ENCODE results near the gene EMX1.

Gene EMX1

GRCh38 chr2:72937356-72937669, 20.0 kb downstream of the EMX1 start:
- no CpG with 5 or more reads among the region's 15 CpGs for WGBS, 2 donors (ENCODE audit: extremely low coverage in 2 of 2, insufficient read length in 2 of 2, insufficient replicate concordance in 1 of 2)

GRCh38 chr2:72938455-72938854, 21.1 kb downstream of the EMX1 start:
- Histone ChIP-seq H2BK12ac (ENCODE audit: low read length) (no peak overlapping the region), H2BK15ac (ENCODE audit: low read length) (no peak overlapping the region), H3K9me3 (replicated peaks in 1 of 2; ENCODE audit: control insufficient read depth in 2 of 2, insufficient read depth in 1 of 2, low read depth in 1 of 2, low read length in 2 of 2) (no peaks in the 10 kb centered on the region), H3K4me3 (ENCODE audit: low read length in 2 of 2) (no peak overlapping the region), H3K36me3 (replicated peaks in 1 of 2; ENCODE audit: control insufficient read depth in 2 of 2, insufficient read depth in 2 of 2, low read length in 2 of 2) (peaks cover 0 to 2% of the 10 kb centered on the region in 2 donors), H2BK120ac (ENCODE audit: low read depth, low read length) (no peak overlapping the region), H2BK5ac (ENCODE audit: low read length) (no peak overlapping the region), H3K4me1 (ENCODE audit: control insufficient read depth in 2 of 2, insufficient read depth in 1 of 2, low read depth in 1 of 2, low read length in 2 of 2) (peaks cover 0 to 13% of the 10 kb centered on the region in 2 donors), H3K9ac (ENCODE audit: low read depth, low read length, poor library complexity) (no peak overlapping the region), H3K18ac (ENCODE audit: low read length) (no peak overlapping the region), H3K79me1 (ENCODE audit: low read depth, low read length) (no peaks in the 10 kb centered on the region), H2AK5ac (ENCODE audit: low read depth, low read length) (no peak overlapping the region), H4K8ac (ENCODE audit: low read depth, low read length) (no peak overlapping the region), H3K23ac (ENCODE audit: low read depth, low read length, poor library complexity) (no peak overlapping the region), H3K27me3 (ENCODE audit: control insufficient read depth in 3 of 3, insufficient read depth in 3 of 3, low read depth in 1 of 3, low read length in 3 of 3) (peaks cover 0 to 44% (median 0%) of the 10 kb centered on the region in 3 experiments), H4K91ac (ENCODE audit: low read depth, low read length, poor library complexity) (no peak overlapping the region), H3K27ac (replicated peaks; ENCODE audit: low read length) (no peak overlapping the region), H2AFZ (ENCODE audit: low read length) (no peak overlapping the region), H3K4me2 (ENCODE audit: insufficient read depth, low read length, poor library complexity, severe bottlenecking) (no peak overlapping the region), H3K14ac (ENCODE audit: low read length) (no peak overlapping the region), H3K4ac (ENCODE audit: low read length) (no peak overlapping the region)
- no peak for DNase-seq (ENCODE audit: low spot score)
- no CpG with 5 or more reads among the region's 5 CpGs for WGBS, 2 donors (ENCODE audit: extremely low coverage in 2 of 2, insufficient read length in 2 of 2, insufficient replicate concordance in 1 of 2)

More at GRCh38 chr2:72937356-72937669, 20.0 kb downstream of the EMX1 start:
- Histone ChIP-seq H3K9ac (ENCODE audit: low read depth, low read length, poor library complexity) (no peak overlapping the region), H3K4me3 (ENCODE audit: low read length in 2 of 2) (no peak overlapping the region), H2BK12ac (ENCODE audit: low read length) (no peak overlapping the region), H4K91ac (ENCODE audit: low read depth, low read length, poor library complexity) (no peak overlapping the region), H4K8ac (ENCODE audit: low read depth, low read length) (no peak overlapping the region), H2BK5ac (ENCODE audit: low read length) (peak overlapping the region; percentile 59), H3K4me1 (ENCODE audit: control insufficient read depth in 2 of 2, insufficient read depth in 1 of 2, low read depth in 1 of 2, low read length in 2 of 2) (peaks cover 0 to 13% of the 10 kb centered on the region in 2 donors), H3K14ac (ENCODE audit: low read length) (no peak overlapping the region), H3K27me3 (ENCODE audit: control insufficient read depth in 3 of 3, insufficient read depth in 3 of 3, low read depth in 1 of 3, low read length in 3 of 3) (peaks cover 0 to 56% (median 0%) of the 10 kb centered on the region in 3 experiments), H2BK120ac (ENCODE audit: low read depth, low read length) (no peak overlapping the region), H3K4me2 (ENCODE audit: insufficient read depth, low read length, poor library complexity, severe bottlenecking) (no peak overlapping the region), H3K4ac (ENCODE audit: low read length) (no peak overlapping the region), H3K36me3 (replicated peaks in 1 of 2; ENCODE audit: control insufficient read depth in 2 of 2, insufficient read depth in 2 of 2, low read length in 2 of 2) (peaks cover 0 to 2% of the 10 kb centered on the region in 2 donors), H2AK5ac (ENCODE audit: low read depth, low read length) (no peak overlapping the region), H2BK15ac (ENCODE audit: low read length) (no peak overlapping the region), H2AFZ (ENCODE audit: low read length) (no peak overlapping the region), H3K23ac (ENCODE audit: low read depth, low read length, poor library complexity) (no peak overlapping the region), H3K9me3 (replicated peaks in 1 of 2; ENCODE audit: control insufficient read depth in 2 of 2, insufficient read depth in 1 of 2, low read depth in 1 of 2, low read length in 2 of 2) (no peaks in the 10 kb centered on the region), H3K79me1 (ENCODE audit: low read depth, low read length) (no peaks in the 10 kb centered on the region), H3K18ac (ENCODE audit: low read length) (peak overlapping the region; percentile 62), H3K27ac (replicated peaks; ENCODE audit: low read length) (no peak overlapping the region)
- no peak for DNase-seq (ENCODE audit: low spot score)

GRCh38 chr2:72940361-72940760, 23.0 kb downstream of the EMX1 start:
- H3K9ac ChIP-seq (ENCODE audit: low read depth, low read length, poor library complexity), result no peak overlapping the region
- no peak overlapping the region for H3K27ac ChIP-seq (replicated peaks; ENCODE audit: low read length)
- WGBS, 2 donors (ENCODE audit: extremely low coverage in 2 of 2, insufficient read length in 2 of 2, insufficient replicate concordance in 1 of 2), result no CpG with 5 or more reads among the region's 6 CpGs
- DNase-seq (ENCODE audit: low spot score), result no peak
- H3K4me2 ChIP-seq (ENCODE audit: insufficient read depth, low read length, poor library complexity, severe bottlenecking), result no peak overlapping the region
- peaks cover 0 to 25% (median 0%) of the 10 kb centered on the region in 3 experiments for H3K27me3 ChIP-seq (ENCODE audit: control insufficient read depth in 3 of 3, insufficient read depth in 3 of 3, low read depth in 1 of 3, low read length in 3 of 3)
- H3K4me3 ChIP-seq (ENCODE audit: low read length in 2 of 2), result no peak overlapping the region
- peaks cover 0 to 2% of the 10 kb centered on the region in 2 donors for H3K36me3 ChIP-seq (replicated peaks in 1 of 2; ENCODE audit: control insufficient read depth in 2 of 2, insufficient read depth in 2 of 2, low read length in 2 of 2)
- H2AK5ac ChIP-seq (ENCODE audit: low read depth, low read length), result peak overlapping the region; percentile 47
- no peaks in the 10 kb centered on the region for H3K9me3 ChIP-seq (replicated peaks in 1 of 2; ENCODE audit: control insufficient read depth in 2 of 2, insufficient read depth in 1 of 2, low read depth in 1 of 2, low read length in 2 of 2)
- H4K91ac ChIP-seq (ENCODE audit: low read depth, low read length, poor library complexity), result no peak overlapping the region
- no peak overlapping the region for H2BK5ac ChIP-seq (ENCODE audit: low read length)
- H3K18ac ChIP-seq (ENCODE audit: low read length), result peak overlapping the region; percentile 73
- no peak overlapping the region for H2AFZ ChIP-seq (ENCODE audit: low read length)
- no peaks in the 10 kb centered on the region for H3K79me1 ChIP-seq (ENCODE audit: low read depth, low read length)
- H3K4ac ChIP-seq (ENCODE audit: low read length), result no peak overlapping the region
- no peak overlapping the region for H2BK12ac ChIP-seq (ENCODE audit: low read length)
- H3K14ac ChIP-seq (ENCODE audit: low read length), result no peak overlapping the region
- H2BK120ac ChIP-seq (ENCODE audit: low read depth, low read length), result no peak overlapping the region
- H3K4me1 ChIP-seq (ENCODE audit: control insufficient read depth in 2 of 2, insufficient read depth in 1 of 2, low read depth in 1 of 2, low read length in 2 of 2), result peaks cover 0 to 11% of the 10 kb centered on the region in 2 donors
- no peak overlapping the region for H3K23ac ChIP-seq (ENCODE audit: low read depth, low read length, poor library complexity)
- peak overlapping the region; percentile 77 for H4K8ac ChIP-seq (ENCODE audit: low read depth, low read length)
- no peak overlapping the region for H2BK15ac ChIP-seq (ENCODE audit: low read length)

GRCh38 chr2:72940786-72941185, 23.5 kb downstream of the EMX1 start:
- Histone ChIP-seq H3K14ac (ENCODE audit: low read length) (no peak overlapping the region), H3K4me2 (ENCODE audit: insufficient read depth, low read length, poor library complexity, severe bottlenecking) (no peak overlapping the region), H3K9ac (ENCODE audit: low read depth, low read length, poor library complexity) (no peak overlapping the region), H3K36me3 (replicated peaks in 1 of 2; ENCODE audit: control insufficient read depth in 2 of 2, insufficient read depth in 2 of 2, low read length in 2 of 2) (peaks cover 0 to 2% of the 10 kb centered on the region in 2 donors), H4K8ac (ENCODE audit: low read depth, low read length) (no peak overlapping the region), H2BK12ac (ENCODE audit: low read length) (no peak overlapping the region), H3K9me3 (replicated peaks in 1 of 2; ENCODE audit: control insufficient read depth in 2 of 2, insufficient read depth in 1 of 2, low read depth in 1 of 2, low read length in 2 of 2) (no peaks in the 10 kb centered on the region), H3K27ac (replicated peaks; ENCODE audit: low read length) (no peak overlapping the region), H4K91ac (ENCODE audit: low read depth, low read length, poor library complexity) (no peak overlapping the region), H2BK5ac (ENCODE audit: low read length) (no peak overlapping the region), H2AFZ (ENCODE audit: low read length) (no peak overlapping the region), H2AK5ac (ENCODE audit: low read depth, low read length) (peak overlapping the region; percentile 47), H2BK15ac (ENCODE audit: low read length) (no peak overlapping the region), H2BK120ac (ENCODE audit: low read depth, low read length) (no peak overlapping the region), H3K79me1 (ENCODE audit: low read depth, low read length) (no peaks in the 10 kb centered on the region), H3K23ac (ENCODE audit: low read depth, low read length, poor library complexity) (no peak overlapping the region), H3K4ac (ENCODE audit: low read length) (no peak overlapping the region), H3K27me3 (ENCODE audit: control insufficient read depth in 3 of 3, insufficient read depth in 3 of 3, low read depth in 1 of 3, low read length in 3 of 3) (peaks cover 0 to 21% (median 0%) of the 10 kb centered on the region in 3 experiments), H3K4me1 (ENCODE audit: control insufficient read depth in 2 of 2, insufficient read depth in 1 of 2, low read depth in 1 of 2, low read length in 2 of 2) (peaks cover 0 to 11% of the 10 kb centered on the region in 2 donors), H3K18ac (ENCODE audit: low read length) (no peak overlapping the region), H3K4me3 (ENCODE audit: low read length in 2 of 2) (no peak overlapping the region)
- DNase-seq (ENCODE audit: low spot score), result no peak
- no CpG with 5 or more reads among the region's 6 CpGs for WGBS, 2 donors (ENCODE audit: extremely low coverage in 2 of 2, insufficient read length in 2 of 2, insufficient replicate concordance in 1 of 2)
